GM13976 (cell line): Measurements from ENCODE around the gene ZNRF4.
"Not testable (repeated sequence)": the region's sequence is repeated elsewhere in the genome, so short reads cannot be mapped to it uniquely, and the experiment has no call there.

ENCODE experiments used
- DNase-seq: peaks from one replicate; pipeline ENCODE4 v3.0.0; 2012; ENCODE audit warnings: low spot score
- in situ Hi-C: fragments of 300-500 bp; cut with MboI; formaldehyde crosslinking; loops from one replicate; pipeline ENCODE4 v1.12.0; 2022; ENCODE audit warnings: low sequenced_read_pairs, mixed read lengths, inconsistent platforms; ENCODE audit not compliant: unreplicated experiment
- TF ChIP-seq, protein P1 (sequence below): IDR thresholded peaks from 2 replicates; pipeline ENCODE4 v1.5.1; 2012; ENCODE audit warnings: borderline replicate concordance, mild to moderate bottlenecking; ENCODE audit not compliant: insufficient read depth; ENCODE audit errors: extremely low read depth, missing control alignments, control extremely low read depth

Gene ZNRF4

DNA sequence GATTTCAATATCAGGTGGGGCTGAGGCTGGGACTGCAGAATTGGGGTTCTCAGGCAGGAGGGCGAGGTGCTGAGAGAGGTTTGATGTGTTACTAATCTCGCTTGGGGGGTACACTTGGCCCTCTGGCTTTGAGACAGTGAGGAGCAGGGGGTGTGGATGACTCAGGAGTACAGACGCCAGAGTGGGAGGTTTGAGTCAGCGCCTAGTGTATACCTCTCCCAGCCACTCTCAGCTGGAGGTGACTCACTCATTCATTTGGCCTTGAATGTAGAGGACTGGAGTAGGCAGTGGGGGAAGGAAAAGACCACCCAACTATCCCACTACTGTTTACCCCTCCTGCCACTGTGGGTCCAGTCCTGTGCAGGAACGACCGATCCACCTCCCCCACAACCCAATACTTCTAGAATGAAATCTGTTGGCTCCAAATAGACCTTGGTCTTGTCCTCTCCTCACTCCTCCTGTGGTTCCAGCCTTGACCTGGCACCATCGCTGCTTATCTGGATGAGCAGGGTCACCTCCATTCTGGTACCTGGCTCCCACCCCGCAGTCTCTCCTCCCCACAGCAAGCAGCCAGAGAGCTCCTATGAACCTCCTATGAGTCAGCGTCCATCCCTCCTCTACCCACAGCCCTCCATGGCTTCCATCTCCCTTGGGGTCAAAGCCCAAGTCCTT lies 20.1 kb upstream of the ZNRF4 start:
- TF ChIP-seq, protein P1, sequence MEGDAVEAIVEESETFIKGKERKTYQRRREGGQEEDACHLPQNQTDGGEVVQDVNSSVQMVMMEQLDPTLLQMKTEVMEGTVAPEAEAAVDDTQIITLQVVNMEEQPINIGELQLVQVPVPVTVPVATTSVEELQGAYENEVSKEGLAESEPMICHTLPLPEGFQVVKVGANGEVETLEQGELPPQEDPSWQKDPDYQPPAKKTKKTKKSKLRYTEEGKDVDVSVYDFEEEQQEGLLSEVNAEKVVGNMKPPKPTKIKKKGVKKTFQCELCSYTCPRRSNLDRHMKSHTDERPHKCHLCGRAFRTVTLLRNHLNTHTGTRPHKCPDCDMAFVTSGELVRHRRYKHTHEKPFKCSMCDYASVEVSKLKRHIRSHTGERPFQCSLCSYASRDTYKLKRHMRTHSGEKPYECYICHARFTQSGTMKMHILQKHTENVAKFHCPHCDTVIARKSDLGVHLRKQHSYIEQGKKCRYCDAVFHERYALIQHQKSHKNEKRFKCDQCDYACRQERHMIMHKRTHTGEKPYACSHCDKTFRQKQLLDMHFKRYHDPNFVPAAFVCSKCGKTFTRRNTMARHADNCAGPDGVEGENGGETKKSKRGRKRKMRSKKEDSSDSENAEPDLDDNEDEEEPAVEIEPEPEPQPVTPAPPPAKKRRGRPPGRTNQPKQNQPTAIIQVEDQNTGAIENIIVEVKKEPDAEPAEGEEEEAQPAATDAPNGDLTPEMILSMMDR = no peak
- DNase-seq = no peak
- in situ Hi-C loops = no loop called here

DNA sequence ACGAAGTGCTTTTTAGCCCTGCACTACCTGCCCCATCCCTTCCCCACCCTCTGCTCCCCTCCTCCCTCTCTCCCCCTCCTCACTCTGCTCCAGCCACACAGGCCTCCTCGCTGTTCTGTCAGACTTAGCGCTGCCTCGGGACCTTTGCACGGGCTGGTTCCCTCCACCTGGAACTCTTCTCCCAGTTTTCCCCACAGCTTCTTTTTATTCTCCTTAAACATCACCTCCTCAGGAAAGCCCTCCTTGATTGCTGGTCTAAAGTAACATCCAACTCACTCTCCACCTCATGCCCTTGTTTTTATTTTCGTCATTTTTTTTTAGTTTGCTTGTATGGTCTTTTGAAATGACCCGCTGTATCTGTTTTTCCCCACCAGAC lies 19.6 kb upstream of the ZNRF4 start:
- no peak for DNase-seq
- in situ Hi-C loops = no loop called here
- TF ChIP-seq, protein P1 = no peak

DNA sequence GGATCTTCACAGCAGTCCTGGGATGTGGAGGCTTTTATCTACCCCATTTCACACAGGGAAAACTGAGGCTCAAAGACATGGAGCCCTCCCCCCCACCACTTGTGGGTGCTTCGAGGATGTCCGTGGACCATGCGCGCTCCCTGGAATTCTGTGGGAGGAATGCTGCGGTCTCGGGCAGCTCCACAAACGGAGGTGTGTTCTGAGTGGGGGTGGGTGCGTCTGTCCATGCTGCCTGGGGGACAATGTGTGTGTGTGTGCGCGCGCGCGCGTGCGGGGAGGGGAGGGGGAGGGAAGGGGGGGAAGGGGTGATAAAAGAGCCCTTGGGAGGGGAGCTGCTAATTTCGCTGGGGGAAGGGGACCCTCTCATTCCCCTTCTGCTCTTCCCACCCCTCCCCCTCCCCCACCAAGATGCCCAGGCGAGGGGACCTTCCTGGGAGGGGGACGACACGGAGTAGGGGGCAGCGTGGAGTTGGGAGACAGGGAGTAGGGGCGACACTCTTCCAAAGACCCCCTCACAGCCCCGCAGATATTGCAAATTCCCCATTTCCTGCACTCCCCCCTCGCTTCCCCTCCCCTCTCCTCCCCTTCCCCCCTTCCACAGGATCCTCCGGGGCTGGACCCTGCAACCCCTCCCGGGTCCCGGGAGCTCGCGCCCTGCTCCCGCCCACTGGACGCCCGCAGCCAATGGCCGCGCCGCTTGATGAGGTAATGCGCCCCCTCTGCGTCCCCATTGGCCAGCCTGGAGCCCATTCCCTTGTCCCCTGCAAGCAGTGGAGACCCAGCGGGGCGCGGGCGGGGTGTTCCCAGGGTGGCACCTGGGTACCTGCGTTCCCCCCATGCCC lies 18.9 kb upstream of the ZNRF4 start:
- no peak for DNase-seq
- in situ Hi-C loops = no loop called here
- TF ChIP-seq, protein P1 = no peak

DNA sequence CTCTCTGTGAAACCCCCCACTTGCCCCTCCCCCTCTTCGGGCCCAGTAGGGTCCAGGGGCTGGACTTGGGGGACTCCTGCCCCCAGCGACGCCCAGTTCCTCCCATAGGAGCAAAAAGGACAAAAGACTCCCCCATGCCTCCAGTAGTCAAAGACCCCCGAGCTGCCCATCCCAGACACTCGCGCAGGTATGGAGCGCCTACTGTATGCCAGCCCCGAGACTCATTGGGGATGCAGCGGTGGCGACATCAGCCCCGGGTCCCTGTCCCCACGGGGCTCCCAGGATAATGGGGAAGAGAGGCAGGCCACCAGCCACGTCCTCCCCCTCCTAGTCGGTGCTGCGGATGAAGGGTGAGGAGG lies 18.3 kb upstream of the ZNRF4 start:
- TF ChIP-seq, protein P1 = no peak
- DNase-seq = no peak
- in situ Hi-C loops = no loop called here

DNA sequence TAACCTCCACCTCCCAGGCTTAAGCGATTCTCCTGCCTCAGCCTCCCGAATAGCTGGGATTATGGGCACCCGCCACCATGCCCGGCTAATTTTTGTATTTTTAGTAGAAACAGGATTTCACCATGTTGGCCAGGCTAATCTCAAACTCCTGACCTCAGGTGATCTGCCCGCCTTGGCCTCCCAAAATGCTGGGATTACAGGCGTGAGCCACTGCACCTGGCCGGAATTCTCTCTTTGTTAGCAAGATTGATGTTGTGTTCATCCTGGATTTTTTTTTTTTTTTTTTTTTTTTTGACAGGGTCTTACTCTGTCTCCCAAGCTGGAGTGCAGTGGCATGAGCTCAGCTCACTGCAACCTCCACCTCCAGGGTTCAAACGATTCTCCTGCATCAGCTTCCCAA lies 16.5 kb upstream of the ZNRF4 start:
- DNase-seq, in situ Hi-C loops: not testable (repeated sequence)

DNA sequence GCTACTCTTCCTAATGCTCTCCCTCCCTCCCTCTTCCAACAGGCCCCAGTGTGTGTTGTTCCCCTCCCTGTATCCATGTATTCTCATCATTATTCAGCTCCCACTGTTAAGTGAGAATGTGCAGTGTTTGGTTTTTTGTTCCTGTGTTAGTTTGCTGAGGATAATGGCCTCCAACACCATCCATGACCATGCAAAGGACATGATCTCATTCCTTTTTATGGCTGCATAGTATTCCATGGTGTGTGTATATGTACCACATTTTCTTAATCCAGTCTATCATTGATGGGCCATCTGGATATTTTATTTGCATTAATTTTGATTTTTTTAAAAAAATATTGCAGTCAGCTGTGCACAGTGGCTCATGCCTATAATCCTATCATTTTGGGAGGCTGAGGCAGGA lies 15.8 kb upstream of the ZNRF4 start:
- in situ Hi-C loops = no loop called here
- TF ChIP-seq, protein P1 = no peak
- no peak for DNase-seq

DNA sequence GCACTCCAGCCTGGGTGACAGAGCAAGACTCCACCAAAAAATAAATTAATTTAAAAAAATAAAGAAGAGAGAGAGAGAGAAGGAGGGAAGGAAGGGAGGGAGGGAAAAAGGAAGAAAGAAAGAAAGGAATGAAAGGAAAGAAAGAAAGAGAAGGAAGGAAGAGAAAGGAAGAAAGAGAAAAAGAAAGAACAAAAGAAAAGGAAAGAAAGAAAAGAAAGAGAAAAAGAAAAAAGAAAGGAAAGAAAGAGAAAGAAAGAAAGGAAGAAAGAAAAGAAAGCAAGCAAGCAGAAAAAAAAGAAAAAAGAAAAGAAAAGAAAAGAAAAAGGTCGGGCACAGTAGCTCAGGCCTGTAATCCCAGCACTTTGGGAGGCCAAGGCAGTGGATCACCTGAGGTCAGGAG lies 14.9 kb upstream of the ZNRF4 start:
- in situ Hi-C loops = no loop called here
- TF ChIP-seq, protein P1 = no peak
- DNase-seq = no peak
